Activated CD8-positive, alpha-beta memory T cell treated with anti-CD3 and anti-CD28 coated beads, Interleukin-2, amount 50 U/mL, for 24 hours (primary cell): ENCODE results near the gene DNAJC13.

Experiments used
- DNase-seq: peaks from one replicate; pipeline ENCODE4 v3.0.0-alpha.2; 2020; ENCODE audit errors: extremely low read depth

The DNAJC13 gene

DNA sequence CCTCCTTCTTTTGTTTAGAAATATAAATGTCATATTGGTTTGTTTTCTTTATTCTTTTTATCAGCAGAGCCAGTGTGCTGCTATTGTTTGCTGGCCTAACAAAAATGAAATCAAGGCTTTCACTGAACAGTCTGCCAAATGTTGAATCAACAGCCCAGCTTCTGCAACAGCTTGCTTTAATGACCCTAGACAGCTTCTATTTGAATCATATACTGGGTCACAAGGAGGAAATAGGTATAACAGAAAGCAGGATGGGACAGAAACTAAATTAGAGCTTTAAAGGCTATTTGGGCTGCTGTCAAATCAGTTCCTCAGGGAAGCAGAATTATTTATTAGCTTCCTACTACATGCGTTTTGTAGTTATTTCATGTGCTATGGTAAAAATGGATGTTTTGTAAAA is 12.1 kb upstream of the DNAJC13 start:
- DNase-seq, result no peak

DNA sequence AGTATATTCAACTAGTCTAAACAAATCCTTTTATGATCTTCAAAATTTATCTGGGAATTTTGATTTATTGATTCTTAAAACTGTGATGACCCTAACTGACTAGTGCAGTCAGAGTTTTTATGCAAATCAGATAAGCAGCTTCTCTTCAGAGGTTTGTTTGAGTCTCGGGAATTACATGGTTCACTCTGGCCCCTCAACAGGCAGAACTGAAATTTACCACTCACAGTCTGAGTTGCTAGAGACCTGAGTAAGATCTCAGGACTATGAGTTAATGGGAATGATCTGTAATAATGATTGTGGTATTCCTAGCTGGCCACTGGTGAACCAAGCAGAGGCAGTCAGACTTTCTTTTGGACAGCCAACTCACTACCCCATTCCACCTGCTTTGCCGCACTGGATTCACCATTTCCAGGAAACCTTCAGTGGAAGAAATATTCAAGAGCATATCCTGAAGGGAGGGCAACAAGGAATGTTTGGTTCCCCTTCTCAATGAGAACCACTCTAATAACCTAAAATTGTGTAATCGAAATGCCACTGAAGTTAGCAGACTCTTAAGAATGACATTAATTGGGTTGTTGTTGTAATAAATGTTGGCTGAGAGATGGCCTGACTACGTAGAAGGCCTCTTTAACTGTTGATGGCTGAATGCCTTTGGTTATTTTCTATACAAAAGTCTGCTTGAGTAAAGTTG is 11.5 kb upstream of the DNAJC13 start:
- no peak for DNase-seq

DNA sequence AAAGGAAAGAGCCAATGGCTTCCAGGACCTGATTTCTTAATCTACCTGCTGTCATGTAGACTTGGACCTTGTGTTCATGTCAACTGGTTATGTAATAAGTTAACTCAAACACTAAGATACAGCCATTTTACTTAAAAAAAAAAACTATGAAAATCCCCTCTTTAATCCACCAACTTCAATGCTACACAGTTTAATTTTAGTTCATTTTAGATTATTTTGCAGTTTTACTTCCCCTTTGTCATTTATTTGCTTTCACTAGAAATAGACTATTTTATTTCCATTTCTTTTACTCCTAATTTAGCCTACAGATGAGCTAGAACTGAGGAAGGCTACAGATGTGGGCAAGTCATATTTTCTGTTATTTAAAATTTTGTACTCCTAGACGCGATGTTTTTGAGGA is 10.7 kb upstream of the DNAJC13 start:
- no peak for DNase-seq

DNA sequence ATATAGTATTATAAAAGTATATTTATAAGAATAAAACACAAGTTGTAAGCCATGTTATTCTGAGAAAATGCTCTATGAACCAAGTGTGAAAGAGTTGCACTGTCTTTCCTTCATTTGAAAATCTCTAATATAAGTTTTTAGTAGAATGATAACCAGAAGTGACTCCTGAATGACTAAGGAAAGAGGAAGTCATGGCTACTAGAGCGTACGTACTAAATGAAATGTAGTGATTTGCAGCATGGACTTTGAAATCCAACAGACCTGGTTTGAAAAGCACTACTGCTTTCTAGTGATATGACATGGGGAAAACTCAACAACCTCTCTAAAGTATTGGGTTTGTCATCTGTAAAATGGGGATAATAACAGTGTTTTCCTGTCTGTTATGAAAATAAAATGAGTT is 10.3 kb upstream of the DNAJC13 start:
- no peak for DNase-seq

DNA sequence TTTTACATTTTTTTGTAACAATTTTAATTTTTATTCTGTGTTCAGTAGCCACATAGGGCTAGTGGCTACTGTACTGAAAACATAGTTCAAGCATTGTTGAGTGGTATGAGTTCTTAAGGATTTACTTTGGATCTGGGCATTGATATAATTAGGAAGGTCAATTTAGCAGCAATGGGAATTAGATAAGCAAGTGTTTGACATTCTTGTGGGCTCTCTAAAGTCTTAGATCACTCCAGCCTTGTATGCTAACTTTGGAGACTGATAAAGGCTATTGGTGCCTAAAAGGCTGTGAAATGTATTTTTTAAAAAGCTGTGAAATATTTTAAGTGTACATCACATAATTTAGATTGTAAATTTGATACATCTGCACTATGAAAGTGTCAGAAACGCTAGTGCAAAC is 2.5 kb upstream of the DNAJC13 start:
- DNase-seq, result no peak

DNA sequence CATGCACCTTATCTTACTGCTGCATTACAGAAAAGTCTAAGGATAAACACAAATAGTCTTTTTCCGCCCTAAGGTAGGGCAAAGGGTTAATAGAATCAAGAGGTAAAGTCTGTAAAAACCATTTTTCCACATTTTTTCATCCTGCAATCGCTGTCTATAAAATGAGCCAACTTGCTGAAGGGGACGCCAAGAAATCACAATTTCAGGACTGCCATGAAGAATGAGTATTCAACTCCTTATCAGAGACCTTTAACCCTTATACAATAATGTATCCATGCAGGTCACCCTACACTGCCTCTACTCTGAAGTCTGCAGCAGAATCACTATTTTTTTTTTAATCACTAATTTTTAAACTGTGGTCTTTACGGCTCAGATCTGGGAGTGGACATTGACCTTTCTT is 1.1 kb upstream of the DNAJC13 start:
- DNase-seq, result no peak

DNA sequence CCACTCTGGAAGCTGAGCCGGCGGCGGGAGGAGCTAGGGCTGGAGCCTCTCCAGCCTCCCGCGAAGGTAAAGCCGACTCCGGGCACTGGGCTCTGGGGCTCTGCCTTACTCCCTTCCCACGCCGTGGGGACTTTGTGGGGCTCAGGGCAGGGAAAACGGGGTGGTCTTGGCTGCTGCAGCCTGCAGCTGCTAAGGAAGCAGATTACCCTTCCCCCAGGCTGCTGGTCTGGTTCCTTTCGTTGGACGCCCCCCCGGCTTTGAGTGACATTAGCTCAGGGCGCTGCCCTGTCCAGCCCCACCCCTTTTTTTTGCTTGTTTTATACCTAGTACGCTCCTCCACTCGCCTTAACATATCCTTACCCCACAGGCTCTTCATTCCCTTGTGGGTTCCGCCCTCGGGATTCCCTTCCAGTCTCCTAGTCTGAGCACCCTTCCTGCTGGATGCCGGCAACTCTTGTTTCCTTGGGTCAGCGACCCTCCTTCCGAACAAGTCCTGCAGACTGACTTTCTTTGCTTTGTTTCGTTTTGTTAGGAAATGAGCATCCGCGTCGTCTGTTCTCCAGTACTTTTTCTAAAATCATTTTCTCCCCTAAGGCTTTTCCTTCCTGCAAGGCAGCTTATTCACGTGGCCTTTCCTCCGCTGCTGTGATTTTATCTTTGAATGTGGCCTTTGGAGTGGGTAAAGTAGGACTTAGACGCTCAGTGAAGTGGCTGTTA is 551 bp downstream of the DNAJC13 start:
- DNase-seq, result no peak

DNA sequence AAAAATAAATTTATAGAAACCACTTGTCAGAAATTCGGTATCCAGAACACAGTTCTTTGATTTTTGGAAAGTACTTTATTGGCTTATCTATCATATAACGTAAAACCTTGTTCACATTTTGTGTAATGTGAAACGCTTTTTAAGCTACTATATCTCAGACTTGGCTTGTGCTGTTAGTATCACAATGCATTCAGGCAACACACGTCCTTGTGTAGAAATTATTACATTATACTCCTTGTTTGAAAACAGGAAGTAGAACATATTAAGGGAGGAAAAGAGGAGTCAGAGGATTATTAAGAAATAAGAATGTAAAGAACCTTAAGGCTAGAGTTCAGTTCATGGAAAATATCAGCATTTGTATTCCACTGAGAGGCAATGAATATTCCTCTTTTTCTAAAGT is 1.6 kb downstream of the DNAJC13 start:
- DNase-seq, result no peak

DNA sequence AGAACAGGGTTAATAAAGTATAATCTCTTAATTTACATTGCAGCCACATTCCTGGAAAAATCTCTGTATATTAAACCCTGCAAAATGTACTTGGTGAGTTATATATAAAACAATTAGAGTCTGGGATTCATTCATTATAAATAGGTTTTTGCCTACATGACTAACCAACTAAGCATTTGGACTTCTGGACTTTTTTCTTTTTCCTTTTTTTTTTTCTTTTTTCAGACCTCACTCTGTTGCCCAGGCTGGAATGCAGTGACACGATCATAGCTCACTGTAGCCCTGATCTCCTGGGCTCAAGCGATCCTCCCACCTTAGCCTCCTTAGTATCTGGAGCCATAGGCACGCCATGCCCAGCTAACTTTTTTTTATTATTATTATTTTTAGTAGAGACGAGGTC is 4.5 kb downstream of the DNAJC13 start:
- DNase-seq, result no peak

DNA sequence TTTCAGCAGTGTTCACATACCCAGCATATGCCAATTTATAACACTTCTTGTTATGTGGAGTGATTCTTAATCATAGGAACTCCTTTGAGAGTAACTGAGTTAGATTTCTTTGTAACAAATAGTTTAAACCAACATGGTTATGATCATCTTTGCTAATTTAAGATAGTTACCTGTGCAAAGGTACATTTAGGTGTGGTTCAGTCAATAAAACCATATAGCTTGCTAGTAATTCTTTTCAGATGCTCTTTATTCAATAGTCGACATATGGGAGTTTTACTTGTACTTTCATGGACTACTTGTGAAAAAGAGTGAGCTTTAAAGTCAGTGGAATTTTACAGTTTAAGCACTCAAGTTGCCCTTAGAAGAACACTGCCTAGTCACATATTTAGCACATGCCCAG is 5.2 kb downstream of the DNAJC13 start:
- no peak for DNase-seq

DNA sequence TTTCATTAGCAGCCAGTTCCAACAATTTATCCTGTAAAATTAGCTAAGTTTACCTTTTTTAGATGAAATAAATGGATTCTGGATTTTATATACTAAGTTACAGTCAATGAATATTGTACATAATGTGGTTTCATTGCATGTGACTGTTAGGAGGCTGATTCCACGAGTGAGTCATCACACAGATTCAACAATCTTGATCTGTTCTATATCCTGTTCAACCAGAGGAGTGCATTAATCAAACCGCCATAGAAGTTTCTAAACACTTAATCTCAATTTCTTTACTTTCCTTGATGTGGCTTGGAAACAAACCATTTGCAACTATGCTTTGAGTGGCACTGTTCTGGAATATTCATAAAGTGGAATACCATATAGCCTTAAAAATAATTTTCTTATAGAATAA is 15.3 kb downstream of the DNAJC13 start:
- no peak for DNase-seq

DNA sequence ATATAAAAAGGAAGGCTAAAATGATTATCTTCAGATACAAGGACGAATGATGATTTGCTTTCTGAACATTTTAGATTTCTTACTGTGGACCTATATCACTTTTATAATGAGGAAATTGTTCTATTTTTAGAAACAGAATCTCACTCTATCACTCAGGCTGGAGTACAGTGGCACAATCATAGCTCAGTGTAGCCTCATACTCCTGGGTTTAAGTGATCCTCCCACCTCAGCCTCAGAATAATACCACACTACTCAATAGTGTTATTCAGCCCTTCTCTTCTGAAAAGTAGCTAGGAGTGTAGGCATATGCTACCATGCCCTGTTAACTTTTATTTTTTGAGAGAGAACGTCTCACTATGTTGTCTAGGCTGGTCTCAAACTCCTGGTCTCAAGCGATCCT is 15.8 kb downstream of the DNAJC13 start:
- DNase-seq, result no peak

DNA sequence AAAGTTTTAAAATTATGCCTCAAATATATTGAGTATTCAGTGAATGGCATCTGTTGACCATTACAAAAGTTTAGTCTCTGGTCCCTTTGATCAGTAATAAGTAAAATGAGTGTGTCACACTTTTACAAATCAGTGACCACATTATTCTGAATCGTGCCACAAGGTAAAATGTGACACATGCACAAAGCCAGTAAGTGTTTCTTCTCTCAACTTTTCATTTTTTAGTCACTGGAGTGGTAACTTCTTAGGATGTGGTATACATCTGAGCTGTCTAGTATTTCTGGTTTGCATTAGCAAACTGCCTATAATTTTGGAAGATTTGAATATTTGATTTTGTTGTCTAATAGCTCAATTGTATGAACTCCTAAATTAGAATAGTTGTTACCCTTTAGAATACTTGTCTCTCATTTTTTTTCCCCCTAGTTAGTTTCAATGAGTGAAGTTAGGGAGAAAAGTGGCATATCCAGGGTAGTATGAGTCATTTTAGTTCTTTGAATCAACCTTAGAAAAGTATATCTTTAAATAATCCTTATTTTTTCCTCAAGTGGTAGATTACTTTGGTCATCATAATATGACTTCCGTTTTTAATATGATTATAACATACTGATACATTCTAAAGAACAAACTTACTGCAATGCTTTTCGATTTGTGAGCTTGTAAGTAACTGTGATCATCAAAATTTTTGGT is 18.1 kb downstream of the DNAJC13 start:
- DNase-seq, result no peak

DNA sequence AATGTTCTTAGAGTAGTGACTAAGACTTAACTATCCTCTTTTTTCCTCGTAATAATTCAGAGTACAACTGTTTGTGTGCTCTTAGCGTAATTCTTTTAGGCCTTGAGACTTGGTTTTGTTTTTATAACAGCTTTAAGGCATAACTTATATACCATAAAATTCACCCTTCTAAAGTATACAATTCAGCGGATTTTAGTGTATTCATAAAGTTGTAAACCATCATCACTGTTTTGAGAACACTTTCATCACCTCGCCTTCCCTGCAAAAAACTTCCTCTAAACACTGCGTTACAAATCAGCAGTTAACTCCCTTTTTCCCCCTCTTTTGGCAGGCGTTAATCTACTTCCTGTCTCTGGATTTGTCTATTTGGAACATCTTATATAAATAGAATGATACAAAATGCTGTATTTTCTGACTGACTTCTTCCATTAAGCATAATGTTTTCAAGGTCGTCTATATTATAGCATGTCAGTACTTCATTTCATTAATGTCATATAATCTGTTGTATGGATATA is 18.7 kb downstream of the DNAJC13 start:
- DNase-seq, result no peak

DNA sequence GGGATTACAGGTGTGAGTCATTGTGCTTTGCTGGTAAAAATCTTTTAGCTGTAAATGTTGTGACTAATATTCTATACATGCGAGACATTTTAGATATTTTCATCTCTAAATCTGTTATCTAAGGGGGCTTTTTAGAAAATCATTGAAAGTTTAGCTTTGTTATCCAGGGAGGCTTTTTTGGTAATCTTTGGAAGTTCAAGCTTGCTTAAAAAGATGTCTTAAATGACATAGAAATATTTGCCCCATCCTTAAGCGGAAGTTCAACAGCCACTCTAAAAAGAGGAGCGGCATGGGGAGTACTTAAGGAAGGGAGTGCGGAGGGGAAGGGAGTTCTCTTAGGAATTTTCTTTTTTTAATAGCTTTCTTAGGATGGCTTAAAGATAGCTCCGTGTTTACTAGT is 26.1 kb downstream of the DNAJC13 start:
- DNase-seq, result no peak

DNA sequence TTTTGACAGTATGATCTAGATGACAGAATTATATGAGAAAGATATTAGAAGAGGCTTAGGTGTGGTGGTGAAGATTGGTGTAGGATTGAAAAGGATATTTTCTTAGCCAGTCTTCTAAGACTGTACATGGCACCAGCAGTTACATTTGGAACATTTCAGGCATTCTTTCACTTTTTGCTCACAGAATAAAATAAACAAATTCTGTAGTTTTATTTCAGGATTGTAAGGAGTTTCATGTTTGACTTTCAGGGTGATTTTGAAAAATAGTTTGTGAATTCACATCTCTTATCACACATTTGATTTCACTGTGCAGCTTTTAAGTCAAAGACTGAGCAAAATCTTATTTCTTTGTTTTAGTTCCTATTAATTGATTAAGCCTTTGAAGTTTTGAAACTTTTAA is 27.1 kb downstream of the DNAJC13 start:
- DNase-seq, result no peak

DNA sequence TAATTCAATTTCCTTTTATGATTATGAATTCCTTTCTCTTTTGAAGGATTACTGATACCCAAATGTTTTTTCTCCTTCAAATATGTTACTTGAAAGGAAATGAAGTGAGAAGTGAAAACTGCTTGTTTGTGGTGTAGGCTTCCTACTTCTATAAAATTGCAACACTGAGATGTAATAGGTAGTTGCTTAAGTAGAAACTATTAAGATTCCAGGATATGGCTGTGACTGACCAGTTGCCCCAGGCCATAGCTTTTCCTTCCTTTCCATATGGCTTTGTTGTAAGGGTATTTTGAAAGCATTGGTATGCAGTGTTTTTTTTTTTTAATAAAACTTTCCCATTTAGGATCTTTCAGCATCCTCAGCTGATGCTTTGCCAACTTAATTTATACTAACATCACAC is 28.5 kb downstream of the DNAJC13 start:
- DNase-seq, result no peak

DNA sequence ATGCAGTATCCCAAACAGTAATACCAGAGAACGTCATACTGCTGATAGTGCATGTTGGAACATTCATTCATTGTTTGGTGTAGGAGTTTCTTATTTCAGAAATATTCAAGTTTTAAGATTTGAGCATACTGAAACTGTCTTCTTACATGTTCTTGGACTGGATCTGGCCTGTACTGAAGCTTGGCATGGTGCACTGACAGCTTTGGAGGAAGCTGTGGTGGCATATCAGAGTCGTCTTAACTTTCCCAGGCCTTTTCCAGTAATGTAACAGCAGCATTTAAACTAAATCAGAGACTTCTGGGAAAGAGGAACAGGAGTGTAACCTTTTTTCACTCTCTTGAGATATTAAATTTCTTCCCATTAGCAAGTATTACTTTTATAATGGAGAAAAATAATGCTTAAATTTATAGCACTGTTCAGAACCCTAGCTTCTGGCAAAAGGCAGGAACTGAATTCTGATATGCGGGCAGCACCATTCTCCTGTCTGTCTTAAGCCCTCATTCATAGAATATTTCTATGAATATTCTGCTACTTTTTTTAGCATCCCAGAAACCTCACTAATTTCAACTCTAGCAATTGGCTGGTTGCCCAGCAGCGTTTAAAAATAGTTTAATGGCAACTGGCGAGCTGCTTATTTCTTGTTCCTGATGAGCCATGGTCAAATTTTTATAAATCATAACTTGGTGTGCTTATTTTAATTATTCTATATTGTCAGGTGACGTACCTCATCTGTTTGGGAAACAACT is 31.1 kb downstream of the DNAJC13 start:
- no peak for DNase-seq

DNA sequence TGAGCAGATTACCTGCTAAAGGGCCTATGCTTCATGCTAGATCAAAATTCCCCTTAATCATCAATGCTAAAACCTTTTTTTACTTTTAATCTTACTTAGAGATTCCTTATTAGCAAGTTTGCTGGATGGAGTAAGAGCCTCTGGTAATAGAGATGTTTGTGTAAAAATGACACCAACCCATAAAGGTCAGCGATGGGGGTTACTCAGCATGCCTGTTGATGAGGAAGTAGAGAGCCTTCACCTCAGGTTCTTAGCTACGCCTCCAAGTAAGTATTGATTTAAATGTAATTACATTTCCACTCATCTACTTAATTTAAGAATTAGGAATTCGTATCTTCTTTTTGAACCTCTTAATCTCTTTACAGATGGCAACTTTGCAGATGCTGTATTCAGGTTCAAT is 38.8 kb downstream of the DNAJC13 start:
- DNase-seq, result no peak

DNA sequence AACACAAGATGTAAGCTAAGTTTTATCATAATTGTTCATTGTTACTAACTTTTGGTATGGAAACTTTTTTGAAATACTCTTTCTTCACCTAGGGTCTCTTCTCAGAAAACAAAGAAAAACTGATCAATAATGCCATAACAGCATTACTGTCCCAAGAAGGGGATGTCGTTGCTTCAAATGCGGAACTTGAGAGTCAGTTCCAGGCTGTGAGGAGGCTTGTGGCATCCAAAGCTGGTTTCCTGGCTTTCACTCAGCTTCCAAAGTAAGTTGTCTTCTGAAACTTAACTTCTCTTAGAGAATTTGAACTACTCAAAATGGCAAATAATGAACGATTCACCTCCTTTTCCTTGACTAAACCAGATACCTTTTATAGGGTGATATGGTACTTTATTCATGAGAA is 39.3 kb downstream of the DNAJC13 start:
- DNase-seq, result no peak

DNA sequence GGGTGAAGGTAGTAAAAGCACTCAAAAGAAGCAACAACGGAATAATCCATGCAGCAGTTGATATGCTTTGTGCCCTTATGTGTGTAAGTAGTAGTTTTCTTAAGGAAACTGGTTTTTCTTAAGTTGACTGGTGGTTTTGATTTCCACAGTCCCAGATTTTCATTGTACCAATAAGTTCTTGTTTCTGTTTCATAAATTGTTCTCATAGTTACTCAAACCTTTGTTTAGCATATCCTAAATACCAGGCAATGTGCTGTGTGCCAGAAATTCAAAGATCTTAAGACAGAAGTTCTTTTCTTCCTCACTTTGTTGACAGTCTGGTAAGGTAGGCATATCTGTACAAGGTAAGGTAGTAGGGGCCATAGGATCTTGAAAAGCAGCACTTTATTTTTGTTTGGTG is 40.0 kb downstream of the DNAJC13 start:
- no peak for DNase-seq

DNA sequence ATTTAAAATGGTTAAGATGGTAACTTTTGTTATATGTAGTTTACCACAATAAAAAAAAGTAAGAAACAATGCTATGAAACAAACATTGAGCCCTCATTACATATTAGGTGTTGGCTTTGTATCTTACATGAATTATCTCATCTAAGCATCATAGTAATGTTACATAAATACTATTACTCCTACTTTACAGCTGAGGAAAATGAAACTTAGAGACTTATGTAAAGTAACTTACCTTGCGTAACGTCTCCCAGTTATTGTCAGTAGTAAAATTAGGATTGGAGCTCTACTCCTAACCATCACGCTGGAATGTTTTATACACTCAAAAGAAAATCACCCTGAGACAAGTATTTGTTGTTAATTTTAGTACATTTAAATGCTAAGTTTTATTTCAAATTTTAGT is 42.2 kb downstream of the DNAJC13 start:
- no peak for DNase-seq
